ENCODE data around the gene ZNF598. TPM values are rescaled to one million over a fixed set of nuclear protein-coding genes. Genes with fewer than 3 reads are reported as not detected.

ZNF598 gene
- total RNA-seq, 1 experiment from 2014 or later = 75.8 TPM

DNA sequence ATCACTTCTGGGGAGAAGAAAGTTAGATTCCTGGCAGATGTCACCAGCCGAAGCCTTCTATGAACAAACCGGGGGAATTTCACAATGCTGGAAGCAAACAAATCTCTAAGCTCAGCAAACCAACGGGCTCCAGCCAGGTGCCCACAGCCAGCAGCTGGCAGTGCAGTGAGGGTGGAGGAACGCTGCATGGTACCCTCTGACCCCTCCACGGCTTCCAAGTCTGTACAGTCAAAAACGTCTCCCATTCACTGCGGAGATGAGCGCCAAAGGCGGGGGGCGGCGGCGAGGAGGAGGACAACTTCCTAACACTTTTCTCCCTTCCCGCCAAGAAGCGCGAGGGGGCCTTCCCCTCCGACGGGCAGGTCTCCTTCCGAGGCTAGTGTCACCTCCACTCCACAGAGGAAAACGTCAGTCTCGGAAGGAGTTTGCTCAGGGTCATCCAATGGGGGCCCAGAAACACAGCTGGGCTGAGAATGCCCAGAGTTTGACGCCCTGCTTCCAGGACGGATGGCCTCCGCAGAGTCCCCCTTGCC lies 924 bp downstream of the ZNF598 start:
- Histone ChIP-seq H3K36me3 (ENCODE audit: insufficient read depth, low read length, poor library complexity, severe bottlenecking) (peaks cover 3% of the 10 kb centered on the region), H3K27me3 (replicated peaks; ENCODE audit: insufficient read depth, low read depth, low read length, poor library complexity) (no peaks in the 10 kb centered on the region), H3K4me3 (ENCODE audit: low read depth, low read length, poor library complexity, severe bottlenecking) (peak overlapping the region; percentile 99), H3K9me3 (ENCODE audit: low read depth, low read length, poor library complexity, severe bottlenecking) (no peaks in the 10 kb centered on the region), H3K27ac (ENCODE audit: low read depth, low read length, poor library complexity, severe bottlenecking) (peak overlapping the region; percentile 93), H3K4me1 (ENCODE audit: insufficient read depth, low read length, poor library complexity, severe bottlenecking) (peaks cover 46% of the 10 kb centered on the region)
- DNase-seq (ENCODE audit: low spot score) = peak; percentile 58
- POLR2A ChIA-PET (ENCODE audit: low non-redundant PET) = interaction anchor here (0.5 to 0.6 kb wide), 3 partner anchors 21 to 460 kb away, joined by 4 to 5 read pairs (median 4); partner anchors contain the start of gene TRAF7
- BruUV-seq (replicated peaks) = no TSS peak
- intact Hi-C loops (cut with micrococcal nuclease; ENCODE audit: unreplicated experiment) = loop anchor here (10.0 kb wide), 1 partner anchor 206 kb away; the partner anchor contains the start of genes BRICD5 and PGP
- CTCF ChIA-PET = interaction anchor here (1.0 kb wide), 1 partner anchor 132 kb away, joined by 4 read pairs; no protein-coding TSS in a partner anchor
- TF ChIP-seq EZH2 (IDR thresholded peaks at IDR 0.05; ENCODE audit: borderline replicate concordance, low read depth, low read length, poor library complexity, severe bottlenecking) = no peak
- TF ChIP-seq, protein P1, sequence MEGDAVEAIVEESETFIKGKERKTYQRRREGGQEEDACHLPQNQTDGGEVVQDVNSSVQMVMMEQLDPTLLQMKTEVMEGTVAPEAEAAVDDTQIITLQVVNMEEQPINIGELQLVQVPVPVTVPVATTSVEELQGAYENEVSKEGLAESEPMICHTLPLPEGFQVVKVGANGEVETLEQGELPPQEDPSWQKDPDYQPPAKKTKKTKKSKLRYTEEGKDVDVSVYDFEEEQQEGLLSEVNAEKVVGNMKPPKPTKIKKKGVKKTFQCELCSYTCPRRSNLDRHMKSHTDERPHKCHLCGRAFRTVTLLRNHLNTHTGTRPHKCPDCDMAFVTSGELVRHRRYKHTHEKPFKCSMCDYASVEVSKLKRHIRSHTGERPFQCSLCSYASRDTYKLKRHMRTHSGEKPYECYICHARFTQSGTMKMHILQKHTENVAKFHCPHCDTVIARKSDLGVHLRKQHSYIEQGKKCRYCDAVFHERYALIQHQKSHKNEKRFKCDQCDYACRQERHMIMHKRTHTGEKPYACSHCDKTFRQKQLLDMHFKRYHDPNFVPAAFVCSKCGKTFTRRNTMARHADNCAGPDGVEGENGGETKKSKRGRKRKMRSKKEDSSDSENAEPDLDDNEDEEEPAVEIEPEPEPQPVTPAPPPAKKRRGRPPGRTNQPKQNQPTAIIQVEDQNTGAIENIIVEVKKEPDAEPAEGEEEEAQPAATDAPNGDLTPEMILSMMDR (conservative IDR thresholded peaks at IDR 0.05; ENCODE audit: low read depth, low read length) = no peak

DNA sequence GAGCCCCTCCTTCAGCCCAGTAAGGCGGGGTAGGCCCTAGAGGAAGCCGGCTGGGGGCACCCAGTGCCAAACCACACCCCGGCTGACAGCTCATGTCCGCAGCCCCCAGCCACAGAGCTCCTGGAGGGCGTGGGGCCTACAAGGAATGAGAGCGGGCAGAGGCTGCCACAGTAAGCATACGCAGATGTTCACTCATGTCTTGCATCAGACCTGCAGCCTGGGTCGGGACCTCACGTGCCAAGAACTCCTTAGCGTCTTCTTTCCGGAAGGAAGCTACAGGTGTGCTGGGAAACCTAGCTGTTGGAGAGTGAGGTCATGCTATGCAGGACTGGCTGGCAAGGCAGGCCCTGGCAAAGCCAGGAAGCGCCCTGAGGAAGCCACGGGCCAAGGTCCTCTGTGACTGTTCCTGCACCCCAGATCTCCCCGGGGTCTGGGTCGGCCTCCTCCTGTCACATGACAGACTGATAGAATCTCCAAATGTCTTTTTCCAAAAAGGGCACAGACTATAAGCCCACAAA lies 1.6 kb downstream of the ZNF598 start:
- TF ChIP-seq, protein P1 (conservative IDR thresholded peaks at IDR 0.05; ENCODE audit: low read depth, low read length) = no peak
- TF ChIP-seq EZH2 (IDR thresholded peaks at IDR 0.05; ENCODE audit: borderline replicate concordance, low read depth, low read length, poor library complexity, severe bottlenecking) = no peak
- intact Hi-C loops (cut with micrococcal nuclease; ENCODE audit: unreplicated experiment) = loop anchor here (10.0 kb wide), 1 partner anchor 207 kb away; the partner anchor contains the start of genes BRICD5 and PGP
- DNase-seq (ENCODE audit: low spot score) = no peak
- BruUV-seq (replicated peaks) = no TSS peak
- ChIA-PET POLR2A (ENCODE audit: low non-redundant PET) (no interaction called here), CTCF (interaction anchor here (0.7 to 1.0 kb wide), 2 partner anchors 133 kb away, joined by 4 read pairs; no protein-coding TSS in a partner anchor)
- peak overlapping the region; percentile 93 for H3K27ac ChIP-seq (ENCODE audit: low read depth, low read length, poor library complexity, severe bottlenecking)
- peaks cover 46% of the 10 kb centered on the region for H3K4me1 ChIP-seq (ENCODE audit: insufficient read depth, low read length, poor library complexity, severe bottlenecking)
- peak overlapping the region; percentile 99 for H3K4me3 ChIP-seq (ENCODE audit: low read depth, low read length, poor library complexity, severe bottlenecking)
- H3K27me3 ChIP-seq (replicated peaks; ENCODE audit: insufficient read depth, low read depth, low read length, poor library complexity) = no peaks in the 10 kb centered on the region
- H3K9me3 ChIP-seq (ENCODE audit: low read depth, low read length, poor library complexity, severe bottlenecking) = no peaks in the 10 kb centered on the region
- peaks cover 6% of the 10 kb centered on the region for H3K36me3 ChIP-seq (ENCODE audit: insufficient read depth, low read length, poor library complexity, severe bottlenecking)

DNA sequence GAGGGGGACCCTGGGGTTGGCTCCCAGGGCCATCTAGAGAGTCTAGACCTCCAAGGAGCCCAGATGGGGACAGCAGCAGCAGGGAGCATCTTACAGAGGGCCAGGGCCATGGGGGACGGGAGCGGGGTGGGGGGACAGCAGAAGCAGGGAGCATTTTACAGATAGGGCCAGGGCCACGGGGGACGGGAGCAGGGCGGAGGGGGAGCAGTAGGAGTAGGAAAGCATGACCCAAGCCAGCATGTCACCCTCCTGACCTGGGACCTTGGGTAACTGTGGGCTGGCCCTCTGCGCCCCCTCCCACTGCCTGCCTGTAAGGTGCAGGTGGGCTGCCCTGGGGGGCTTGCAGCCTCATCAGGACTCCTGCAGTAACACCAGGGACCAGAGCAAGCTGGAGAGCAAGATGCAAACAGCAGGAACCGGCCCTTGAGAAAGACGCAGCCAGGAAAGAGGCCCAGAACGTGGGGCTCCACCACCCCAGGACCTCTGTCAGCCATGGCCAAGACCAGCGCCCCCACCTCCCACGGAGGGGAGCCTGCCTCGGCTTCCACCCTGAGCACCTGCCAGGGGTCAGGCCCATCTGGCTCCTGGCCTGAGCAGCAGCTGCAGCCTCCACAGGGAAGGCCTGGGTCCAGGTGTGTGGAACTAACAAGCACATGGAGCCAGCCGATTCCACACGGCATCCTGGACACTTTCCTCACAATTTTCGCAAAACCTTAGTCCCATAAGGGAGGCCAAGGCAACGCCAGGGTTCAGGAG lies 2.4 kb downstream of the ZNF598 start:
- CTCF ChIA-PET = interaction anchor here (0.7 kb wide), 1 partner anchor 134 kb away, joined by 4 read pairs; no protein-coding TSS in a partner anchor
- peaks cover 46% of the 10 kb centered on the region for H3K4me1 ChIP-seq (ENCODE audit: insufficient read depth, low read length, poor library complexity, severe bottlenecking)
- H3K9me3 ChIP-seq (ENCODE audit: low read depth, low read length, poor library complexity, severe bottlenecking) = no peaks in the 10 kb centered on the region
- intact Hi-C loops (cut with micrococcal nuclease; ENCODE audit: unreplicated experiment) = loop anchor here (10.0 kb wide), 1 partner anchor 208 kb away; the partner anchor contains the start of genes BRICD5 and PGP
- POLR2A ChIA-PET (ENCODE audit: low non-redundant PET) = no interaction called here
- DNase-seq (ENCODE audit: low spot score) = no peak
- H3K36me3 ChIP-seq (ENCODE audit: insufficient read depth, low read length, poor library complexity, severe bottlenecking) = peaks cover 14% of the 10 kb centered on the region
- TF ChIP-seq, protein P1 (conservative IDR thresholded peaks at IDR 0.05; ENCODE audit: low read depth, low read length) = no peak
- no peak for TF ChIP-seq EZH2 (IDR thresholded peaks at IDR 0.05; ENCODE audit: borderline replicate concordance, low read depth, low read length, poor library complexity, severe bottlenecking)
- H3K27ac ChIP-seq (ENCODE audit: low read depth, low read length, poor library complexity, severe bottlenecking) = peak overlapping the region; percentile 93
- H3K4me3 ChIP-seq (ENCODE audit: low read depth, low read length, poor library complexity, severe bottlenecking) = peak overlapping the region; percentile 99
- BruUV-seq (replicated peaks) = no TSS peak
- H3K27me3 ChIP-seq (replicated peaks; ENCODE audit: insufficient read depth, low read depth, low read length, poor library complexity) = no peaks in the 10 kb centered on the region
